Measurements from ENCODE around the gene ARHGAP42. TPM values are rescaled to one million over a fixed set of nuclear protein-coding genes. Genes with fewer than 3 reads are reported as not detected.

Gene ARHGAP42
- total RNA-seq, 5 donors from 2014 or later (not counting 1 experiment from before 2014, with no cell fraction given), result 0.13 to 0.82 (median 0.49) TPM

DNA sequence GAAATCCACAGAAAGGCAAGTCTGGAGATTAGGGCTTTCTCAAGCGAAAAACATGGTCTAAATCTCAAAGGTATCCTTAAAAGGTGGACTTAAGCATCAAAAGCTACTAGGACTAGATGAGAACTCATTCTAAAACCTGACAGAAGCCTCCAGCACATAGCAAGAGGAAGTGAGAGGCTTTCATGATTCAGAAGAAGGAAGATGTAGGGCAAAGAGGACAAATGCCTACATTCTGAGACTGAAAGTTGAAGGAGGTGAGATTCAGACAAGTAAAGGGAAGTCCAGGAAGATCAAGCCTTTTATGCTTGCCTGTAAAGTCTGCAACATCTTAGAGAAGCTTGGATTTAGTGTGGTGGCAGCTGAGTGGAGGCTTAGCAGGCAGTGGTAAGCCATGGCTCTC is 343.6 kb downstream of the ARHGAP42 start:
- Histone ChIP-seq H3K4me1 (ENCODE audit: control insufficient read depth in 1 of 2, extremely low read depth in 1 of 2, insufficient read depth in 2 of 2, low read length in 2 of 2) (no peaks in the 10 kb centered on the region), H3K36me3 (ENCODE audit: control insufficient read depth in 2 of 2, extremely low read depth in 1 of 2, insufficient read depth in 1 of 2, low read length in 1 of 2) (no peaks in the 10 kb centered on the region), H3K27ac (ENCODE audit: low read length) (no peak overlapping the region), H3K4me3 (ENCODE audit: control insufficient read depth in 1 of 2, extremely low read depth in 1 of 2, low read length in 1 of 2) (no peak overlapping the region), H3K27me3 (replicated peaks in 1 of 2; ENCODE audit: control insufficient read depth in 2 of 2, extremely low read depth in 1 of 2, insufficient read depth in 2 of 2, low read length in 1 of 2) (no peaks in the 10 kb centered on the region), H3K9me3 (no peaks in the 10 kb centered on the region)
- CTCF ChIA-PET, result no interaction called here
- WGBS (ENCODE audit: insufficient coverage), result 14% methylated on average over 1 of the region's 1 CpG
- ATAC-seq (replicated peaks in 1 of 4) (no peak), DNase-seq (no peak)
- Mint-ChIP-seq H3K27me3 (no peaks in the 10 kb centered on the region), H3K27ac (no peak overlapping the region), H3K36me3 (no peaks in the 10 kb centered on the region), H3K9me3 (peaks cover 3 to 9% (median 3%) of the 10 kb centered on the region in 3 donors), H3K4me1 (no peaks in the 10 kb centered on the region), H3K4me3 (no peak overlapping the region)
- POLR2A ChIA-PET, result no interaction called here

DNA sequence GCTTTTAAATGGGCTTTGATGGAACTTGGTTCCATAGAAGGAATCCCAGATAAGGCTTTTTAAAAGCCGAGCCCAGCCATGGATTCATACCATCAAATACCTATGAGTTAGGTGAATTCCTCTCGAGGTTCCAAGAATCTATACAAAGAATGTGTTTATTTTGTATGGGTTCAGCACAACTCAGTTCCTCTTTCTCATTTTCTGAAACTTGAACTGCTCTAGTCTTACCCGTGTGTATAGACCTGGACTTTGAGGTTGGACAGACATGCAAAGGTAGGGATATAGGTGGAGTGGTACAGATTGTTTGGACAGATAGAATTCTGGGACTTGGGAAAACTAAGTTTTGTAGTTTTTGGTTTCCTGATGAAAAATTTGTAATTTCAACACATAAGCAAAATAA is 344.6 kb downstream of the ARHGAP42 start:
- Histone ChIP-seq H3K36me3 (ENCODE audit: control insufficient read depth in 2 of 2, extremely low read depth in 1 of 2, insufficient read depth in 1 of 2, low read length in 1 of 2) (no peaks in the 10 kb centered on the region), H3K9me3 (no peaks in the 10 kb centered on the region), H3K27me3 (replicated peaks in 1 of 2; ENCODE audit: control insufficient read depth in 2 of 2, extremely low read depth in 1 of 2, insufficient read depth in 2 of 2, low read length in 1 of 2) (no peaks in the 10 kb centered on the region), H3K4me3 (ENCODE audit: control insufficient read depth in 1 of 2, extremely low read depth in 1 of 2, low read length in 1 of 2) (no peak overlapping the region), H3K27ac (ENCODE audit: low read length) (no peak overlapping the region), H3K4me1 (ENCODE audit: control insufficient read depth in 1 of 2, extremely low read depth in 1 of 2, insufficient read depth in 2 of 2, low read length in 2 of 2) (no peaks in the 10 kb centered on the region)
- no peak overlapping the region for H3K27ac Mint-ChIP-seq
- no peak for DNase-seq
- CTCF ChIA-PET, result no interaction called here
- H3K9me3 Mint-ChIP-seq, result peaks cover 3 to 9% (median 3%) of the 10 kb centered on the region in 3 donors
- H3K4me1 Mint-ChIP-seq, result no peaks in the 10 kb centered on the region
- no peaks in the 10 kb centered on the region for H3K27me3 Mint-ChIP-seq
- POLR2A ChIA-PET, result no interaction called here
- no peak overlapping the region for H3K4me3 Mint-ChIP-seq
- WGBS (ENCODE audit: insufficient coverage), result no CpG with 5 or more reads among the region's 3 CpGs
- ATAC-seq (replicated peaks in 1 of 4), result no peak
- H3K36me3 Mint-ChIP-seq, result no peaks in the 10 kb centered on the region

DNA sequence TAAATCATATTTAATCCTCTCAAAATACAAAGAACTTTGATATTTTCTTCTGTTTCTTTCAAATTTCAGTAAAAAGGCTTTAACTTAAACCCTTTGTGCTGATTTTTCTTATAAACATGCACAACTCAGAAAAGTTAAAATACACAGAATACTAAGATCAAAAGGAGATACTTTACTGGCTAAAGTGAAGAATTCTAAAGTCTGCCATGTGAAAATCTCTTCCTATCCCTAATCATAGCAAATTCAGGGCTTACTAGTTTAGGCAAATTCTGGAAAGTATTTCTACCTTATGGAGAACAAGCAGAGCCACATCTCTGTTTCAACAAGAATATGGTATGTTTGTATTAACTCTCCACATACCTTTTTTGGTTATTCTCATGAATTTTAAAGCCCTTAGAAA is 345.9 kb downstream of the ARHGAP42 start:
- no peaks in the 10 kb centered on the region for H3K27me3 Mint-ChIP-seq
- DNase-seq (no peak), ATAC-seq (replicated peaks in 1 of 4) (no peak)
- Histone ChIP-seq H3K9me3 (no peaks in the 10 kb centered on the region), H3K4me3 (ENCODE audit: control insufficient read depth in 1 of 2, extremely low read depth in 1 of 2, low read length in 1 of 2) (no peak overlapping the region), H3K36me3 (ENCODE audit: control insufficient read depth in 2 of 2, extremely low read depth in 1 of 2, insufficient read depth in 1 of 2, low read length in 1 of 2) (no peaks in the 10 kb centered on the region), H3K4me1 (ENCODE audit: control insufficient read depth in 1 of 2, extremely low read depth in 1 of 2, insufficient read depth in 2 of 2, low read length in 2 of 2) (no peaks in the 10 kb centered on the region), H3K27ac (ENCODE audit: low read length) (no peak overlapping the region), H3K27me3 (replicated peaks in 1 of 2; ENCODE audit: control insufficient read depth in 2 of 2, extremely low read depth in 1 of 2, insufficient read depth in 2 of 2, low read length in 1 of 2) (no peaks in the 10 kb centered on the region)
- H3K9me3 Mint-ChIP-seq, result peaks cover 3 to 15% (median 7%) of the 10 kb centered on the region in 3 donors
- H3K27ac Mint-ChIP-seq, result no peak overlapping the region
- CTCF ChIA-PET, result no interaction called here
- POLR2A ChIA-PET, result no interaction called here
- H3K4me3 Mint-ChIP-seq, result no peak overlapping the region
- no peaks in the 10 kb centered on the region for H3K4me1 Mint-ChIP-seq
- H3K36me3 Mint-ChIP-seq, result no peaks in the 10 kb centered on the region

DNA sequence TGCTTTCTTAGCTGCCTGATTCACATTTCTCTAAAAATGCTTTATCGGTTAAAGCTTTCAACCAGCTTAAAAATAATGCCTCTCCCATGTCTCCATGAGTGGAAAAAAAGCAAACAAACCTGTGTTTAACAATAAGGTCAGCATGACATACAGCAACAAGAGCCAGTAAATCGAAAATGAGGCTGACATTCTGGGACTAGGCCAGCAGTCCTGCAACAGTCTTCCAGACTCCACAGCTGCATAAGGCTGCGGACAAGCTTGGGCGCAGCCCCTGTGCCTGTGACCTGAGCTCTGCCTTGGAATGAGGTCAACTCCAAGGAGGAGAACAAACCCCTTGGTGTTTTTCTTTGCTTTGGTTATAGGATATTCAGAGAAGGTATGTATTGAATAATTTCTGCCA is 347.0 kb downstream of the ARHGAP42 start:
- H3K27ac ChIP-seq (ENCODE audit: low read length), result no peak overlapping the region
- CTCF ChIA-PET, result no interaction called here
- no peaks in the 10 kb centered on the region for H3K27me3 ChIP-seq (replicated peaks in 1 of 2; ENCODE audit: control insufficient read depth in 2 of 2, extremely low read depth in 1 of 2, insufficient read depth in 2 of 2, low read length in 1 of 2)
- WGBS (ENCODE audit: insufficient coverage), result 7% methylated on average over 2 of the region's 4 CpGs
- no peak for DNase-seq
- no peaks in the 10 kb centered on the region for H3K9me3 ChIP-seq
- Mint-ChIP-seq H3K36me3 (no peaks in the 10 kb centered on the region), H3K4me3 (no peak overlapping the region), H3K9me3 (peaks cover 3 to 15% (median 8%) of the 10 kb centered on the region in 3 donors), H3K4me1 (no peaks in the 10 kb centered on the region), H3K27ac (no peak overlapping the region), H3K27me3 (no peaks in the 10 kb centered on the region)
- no peaks in the 10 kb centered on the region for H3K36me3 ChIP-seq (ENCODE audit: control insufficient read depth in 2 of 2, extremely low read depth in 1 of 2, insufficient read depth in 1 of 2, low read length in 1 of 2)
- no peaks in the 10 kb centered on the region for H3K4me1 ChIP-seq (ENCODE audit: control insufficient read depth in 1 of 2, extremely low read depth in 1 of 2, insufficient read depth in 2 of 2, low read length in 2 of 2)
- H3K4me3 ChIP-seq (ENCODE audit: control insufficient read depth in 1 of 2, extremely low read depth in 1 of 2, low read length in 1 of 2), result no peak overlapping the region
- ATAC-seq (replicated peaks in 1 of 4), result no peak
- POLR2A ChIA-PET, result no interaction called here

DNA sequence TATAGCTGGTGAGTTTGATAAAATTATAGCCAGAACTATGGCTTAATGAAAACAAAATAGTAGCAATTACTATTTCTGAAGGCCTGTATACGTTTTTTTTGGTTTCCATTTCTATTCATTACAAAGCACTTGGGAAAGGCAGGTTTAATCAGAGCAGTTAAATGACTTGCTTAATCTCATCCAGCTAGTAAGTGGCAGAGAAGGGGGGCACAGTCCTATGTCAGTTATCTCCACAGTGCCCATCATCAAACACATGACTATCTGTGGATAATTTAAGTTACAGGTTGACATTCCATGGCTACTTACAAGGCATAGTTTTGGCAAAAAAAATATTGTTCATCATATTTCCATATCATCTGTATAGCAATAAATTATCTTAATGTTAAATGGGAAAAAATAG is 348.8 kb downstream of the ARHGAP42 start:
- Histone ChIP-seq H3K36me3 (ENCODE audit: control insufficient read depth in 2 of 2, extremely low read depth in 1 of 2, insufficient read depth in 1 of 2, low read length in 1 of 2) (no peaks in the 10 kb centered on the region), H3K4me1 (ENCODE audit: control insufficient read depth in 1 of 2, extremely low read depth in 1 of 2, insufficient read depth in 2 of 2, low read length in 2 of 2) (no peaks in the 10 kb centered on the region), H3K4me3 (ENCODE audit: control insufficient read depth in 1 of 2, extremely low read depth in 1 of 2, low read length in 1 of 2) (no peak overlapping the region), H3K27me3 (replicated peaks in 1 of 2; ENCODE audit: control insufficient read depth in 2 of 2, extremely low read depth in 1 of 2, insufficient read depth in 2 of 2, low read length in 1 of 2) (no peaks in the 10 kb centered on the region), H3K9me3 (no peaks in the 10 kb centered on the region), H3K27ac (ENCODE audit: low read length) (no peak overlapping the region)
- Mint-ChIP-seq H3K4me3 (no peak overlapping the region), H3K27ac (no peak overlapping the region), H3K27me3 (no peaks in the 10 kb centered on the region), H3K4me1 (no peaks in the 10 kb centered on the region), H3K36me3 (no peaks in the 10 kb centered on the region), H3K9me3 (peaks cover 3 to 15% (median 5%) of the 10 kb centered on the region in 3 donors)
- ChIA-PET POLR2A (no interaction called here), CTCF (no interaction called here)
- DNase-seq (no peak), ATAC-seq (replicated peaks in 1 of 4) (no peak)
- no CpG with 5 or more reads among the region's 1 CpG for WGBS (ENCODE audit: insufficient coverage)

Measured in T-cell (primary cell).